Mesodermal cell (in vitro differentiated cells): ENCODE results near the gene ATXN7L2.

Experiments used
- H3K27ac ChIP-seq: 2 replicates; pipeline ENCODE4 v1.7.0; 2013; ENCODE audit warnings: mild to moderate bottlenecking, low read depth, low read length, moderate library complexity; ENCODE audit not compliant: severe bottlenecking
- H3K36me3 ChIP-seq: 2 replicates; pipeline ENCODE4 v1.7.1; 2013; ENCODE audit warnings: mild to moderate bottlenecking, low read length, moderate library complexity; ENCODE audit not compliant: control insufficient read depth, insufficient read depth
- H3K4me1 ChIP-seq: one replicate; pipeline ENCODE4 v1.7.1; 2013; ENCODE audit warnings: mild to moderate bottlenecking, low read length; ENCODE audit not compliant: insufficient read depth, control insufficient read depth, poor library complexity, severe bottlenecking
- H3K4me3 ChIP-seq: 2 replicates; pipeline ENCODE4 v1.7.0; 2013; ENCODE audit warnings: low read length, control low read depth, mild to moderate bottlenecking; ENCODE audit not compliant: insufficient read depth, poor library complexity, severe bottlenecking; ENCODE audit errors: extremely low read depth
- H3K9me3 ChIP-seq: 2 replicates; pipeline ENCODE4 v1.7.1; 2013; ENCODE audit warnings: mild to moderate bottlenecking, low read length, moderate library complexity; ENCODE audit not compliant: control insufficient read depth
- WGBS, 2 experiments: methylation state at CpG; one replicate each; pipeline ENCODE4 v1.1.5; 2013; ENCODE audit warnings: missing lambda C conversion rate in 2 of 2; ENCODE audit not compliant: insufficient coverage in 2 of 2; 5-methylcytosine and 5-hydroxymethylcytosine counted together

Gene ATXN7L2

GRCh38 chr1:109508001-109508872 lies 24.5 kb downstream of the ATXN7L2 start:
- 89 to 91% methylated on average over 25 of the region's 25 CpGs for WGBS, 2 experiments
- no peak overlapping the region for H3K27ac ChIP-seq
- H3K9me3 ChIP-seq = no peaks in the 10 kb centered on the region
- H3K4me1 ChIP-seq = peaks cover 6% of the 10 kb centered on the region
- no peaks in the 10 kb centered on the region for H3K36me3 ChIP-seq
- no peak overlapping the region for H3K4me3 ChIP-seq

- WGBS, 2 experiments = 69 to 81% methylated on average over 4 to 6 of the region's 7 CpGs
- Histone ChIP-seq H3K4me3 (peak overlapping the region; percentile 49), H3K4me1 (peaks cover 6% of the 10 kb centered on the region), H3K36me3 (no peaks in the 10 kb centered on the region), H3K9me3 (no peaks in the 10 kb centered on the region), H3K27ac (no peak overlapping the region)
These were observed 25.1 kb downstream of the ATXN7L2 start for GRCh38 chr1:109508873-109509175.

- Histone ChIP-seq H3K36me3 (no peaks in the 10 kb centered on the region), H3K4me3 (peak within 1 kb of the TSS; percentile 49), H3K9me3 (no peaks in the 10 kb centered on the region), H3K4me1 (peaks cover 6% of the 10 kb centered on the region), H3K27ac (no peak within 1 kb of the TSS)
- WGBS, 2 experiments = 1 to 2% methylated on average over 63 to 71 of the region's 100 CpGs
These were observed 25.8 kb downstream of the ATXN7L2 start, which contains the start of gene AMIGO1 for GRCh38 chr1:109509176-109510134. Gene AMIGO1 (minus strand): TSS chr1:109509727. CDS start chr1:109508912, 815 bp downstream.

GRCh38 chr1:109513110-109513710 lies 29.5 kb downstream of the ATXN7L2 start:
- H3K27ac ChIP-seq = no peak overlapping the region
- 83% methylated on average over 1 of the region's 2 CpGs; no CpG with 5 or more reads in 1 of the 2 experiments for WGBS, 2 experiments
- H3K4me3 ChIP-seq = no peak overlapping the region
- H3K9me3 ChIP-seq = no peaks in the 10 kb centered on the region
- no peaks in the 10 kb centered on the region for H3K36me3 ChIP-seq
- peaks cover 16% of the 10 kb centered on the region for H3K4me1 ChIP-seq

- Histone ChIP-seq H3K4me3 (no peak overlapping the region), H3K36me3 (no peaks in the 10 kb centered on the region), H3K9me3 (no peaks in the 10 kb centered on the region), H3K27ac (no peak overlapping the region), H3K4me1 (peaks cover 16% of the 10 kb centered on the region)
- WGBS, 2 experiments = 95 to 100% methylated on average over 3 of the region's 3 CpGs
These were observed 31.1 kb downstream of the ATXN7L2 start for GRCh38 chr1:109514846-109515245.

- H3K4me3 ChIP-seq = no peak overlapping the region
- WGBS, 2 experiments = 83 to 96% methylated on average over 3 to 4 of the region's 5 CpGs
- no peak overlapping the region for H3K27ac ChIP-seq
- H3K4me1 ChIP-seq = peaks cover 17% of the 10 kb centered on the region
- H3K9me3 ChIP-seq = no peaks in the 10 kb centered on the region
- H3K36me3 ChIP-seq = no peaks in the 10 kb centered on the region
These were observed 33.2 kb downstream of the ATXN7L2 start for GRCh38 chr1:109516872-109517271.

GRCh38 chr1:109517337-109517736 lies 33.6 kb downstream of the ATXN7L2 start:
- 93 to 96% methylated on average over 3 to 4 of the region's 5 CpGs for WGBS, 2 experiments
- no peaks in the 10 kb centered on the region for H3K36me3 ChIP-seq
- no peaks in the 10 kb centered on the region for H3K9me3 ChIP-seq
- H3K4me3 ChIP-seq = no peak overlapping the region
- no peak overlapping the region for H3K27ac ChIP-seq
- peaks cover 19% of the 10 kb centered on the region for H3K4me1 ChIP-seq

- Histone ChIP-seq H3K27ac (no peak overlapping the region), H3K9me3 (no peaks in the 10 kb centered on the region), H3K4me3 (no peak overlapping the region), H3K4me1 (peaks cover 14% of the 10 kb centered on the region), H3K36me3 (no peaks in the 10 kb centered on the region)
- WGBS, 2 experiments = 78 to 88% methylated on average over 9 to 11 of the region's 14 CpGs
These were observed 37.6 kb downstream of the ATXN7L2 start for GRCh38 chr1:109521002-109521951.

- no peaks in the 10 kb centered on the region for H3K36me3 ChIP-seq
- WGBS, 2 experiments = 97 to 99% methylated on average over 5 to 6 of the region's 7 CpGs
- H3K4me3 ChIP-seq = no peak overlapping the region
- H3K9me3 ChIP-seq = no peaks in the 10 kb centered on the region
- H3K27ac ChIP-seq = no peak overlapping the region
- H3K4me1 ChIP-seq = peaks cover 14% of the 10 kb centered on the region
These were observed 38.3 kb downstream of the ATXN7L2 start for GRCh38 chr1:109522026-109522425.
